Spleen (tissue), 7 donors: ENCODE measurements around the gene INPP4B.

ENCODE experiments used
- CTCF ChIP-seq, 11 experiments: fragments of 200-600 bp in 7 of 11; fragments of 450-650 bp in 4 of 11; sonication (generic) in 4 of 11; IDR thresholded peaks in 8 of 11; conservative IDR thresholded peaks in 3 of 11; 1 replicate in 7 of 11; 2 replicates in 4 of 11; pipeline versions ENCODE4 v1.4.0 to v1.8.0; 2016 to 2021; ENCODE audit warnings: antibody characterized with exemption in 11 of 11, inconsistent platforms in 4 of 11, mild to moderate bottlenecking in 1 of 11
- POLR2A ChIP-seq, 3 donors: fragments of 450-650 bp; IDR thresholded peaks; one replicate each; pipeline ENCODE4 v1.5.1; 2017; ENCODE audit warnings: antibody characterized with exemption in 3 of 3, mild to moderate bottlenecking in 1 of 3
- POLR2AphosphoS5 ChIP-seq, 3 donors: sonication (generic); formaldehyde crosslinking; IDR thresholded peaks; one replicate each; pipeline ENCODE4 v1.5.1; 2017; ENCODE audit warnings: antibody characterized with exemption in 3 of 3
- donor health status: DM: no; HTN: no; CAD: no; lungs with moderate emphysema.
- donor health status: DM: no; HTN: no; CAD: no.
- donor health status: DM: no; HTN: no; CAD: no.

GRCh38 chr4:142728233-142728632 is 117.9 kb downstream of the INPP4B start:
- TF ChIP-seq POLR2A (IDR thresholded peaks at IDR 0.05) (no peak), CTCF (IDR thresholded peaks at IDR 0.05 in 8 of 11, conservative IDR thresholded peaks at IDR 0.05 in 3 of 11) (no peak), POLR2AphosphoS5 (IDR thresholded peaks at IDR 0.05) (no peak)
